GM23338 (cell line): ENCODE data around the gene NANP. TPM values are rescaled to one million over a fixed set of nuclear protein-coding genes. Genes with fewer than 3 reads are reported as not detected.

Experiments
- ATAC-seq: fragments of 200-7000 bp; cut with Tn5 transposase; 3 replicates; pipeline ENCODE4 v1.9.1; 2020
- DNase-seq: peaks from one replicate; pipeline ENCODE4 v3.0.0-alpha.2; 2015; ENCODE audit warnings: low spot score
- H2AFZ ChIP-seq: fragments of 200-600 bp; sonication (generic); 2 replicates; pipeline ENCODE4 v1.8.0; 2016; ENCODE audit warnings: antibody characterized with exemption, mild to moderate bottlenecking, moderate library complexity
- H3F3A ChIP-seq: fragments of 200-600 bp; sonication (generic); replicated peaks from 2 replicates; pipeline ENCODE4 v1.8.0; 2017; ENCODE audit warnings: antibody characterized with exemption, mixed run types, low read depth
- H3K27ac ChIP-seq: fragments of 200-600 bp; sonication (generic); 2 replicates; pipeline ENCODE4 v1.6.1; 2016; ENCODE audit warnings: low read depth
- H3K27me3 ChIP-seq: fragments of 200-600 bp; sonication (generic); 2 replicates; pipeline ENCODE4 v1.8.0; 2016; ENCODE audit warnings: mild to moderate bottlenecking, mixed run types, moderate library complexity; ENCODE audit not compliant: insufficient read depth
- H3K36me3 ChIP-seq: fragments of 200-600 bp; sonication (generic); 2 replicates; pipeline ENCODE4 v1.8.0; 2016; ENCODE audit warnings: mild to moderate bottlenecking; ENCODE audit not compliant: insufficient read depth
- H3K4me1 ChIP-seq: fragments of 200-600 bp; sonication (generic); 2 replicates; pipeline ENCODE4 v1.8.0; 2016; ENCODE audit warnings: mild to moderate bottlenecking, moderate library complexity; ENCODE audit not compliant: insufficient read depth
- H3K4me2 ChIP-seq: fragments of 200-600 bp; sonication (generic); 2 replicates; pipeline ENCODE4 v1.7.1; 2017; ENCODE audit warnings: mixed run types
- H3K4me3 ChIP-seq: fragments of 200-600 bp; sonication (generic); 2 replicates; pipeline ENCODE4 v1.6.1; 2016; ENCODE audit warnings: mixed run types
- H3K79me2 ChIP-seq: fragments of 200-600 bp; sonication (generic); replicated peaks from 2 replicates; pipeline ENCODE4 v1.8.0; 2017; ENCODE audit warnings: mild to moderate bottlenecking; ENCODE audit not compliant: insufficient read depth
- H3K9me2 ChIP-seq: fragments of 200-600 bp; sonication (generic); 2 replicates; pipeline ENCODE4 v1.8.0; 2017; ENCODE audit not compliant: insufficient read depth
- H4K20me1 ChIP-seq: fragments of 200-600 bp; sonication (generic); replicated peaks from 2 replicates; pipeline ENCODE4 v1.8.0; 2017; ENCODE audit warnings: mild to moderate bottlenecking; ENCODE audit not compliant: insufficient read depth
- H3K27ac Mint-ChIP-seq: 2 replicates; pipeline ENCODE4 v1.8.0; 2020; ENCODE audit warnings: inconsistent platforms, mild to moderate bottlenecking, moderate library complexity, mixed read lengths
- H3K27me3 Mint-ChIP-seq: 3 replicates; pipeline ENCODE4 v1.8.0; 2022; ENCODE audit warnings: low read depth, mild to moderate bottlenecking, moderate library complexity, mixed read lengths, inconsistent platforms; ENCODE audit not compliant: insufficient read depth, poor library complexity
- H3K36me3 Mint-ChIP-seq: 3 replicates; pipeline ENCODE4 v1.8.0; 2021; ENCODE audit warnings: low read depth, mild to moderate bottlenecking, inconsistent platforms, moderate library complexity, mixed read lengths
- H3K4me1 Mint-ChIP-seq: 3 replicates; pipeline ENCODE4 v1.8.0; 2020; ENCODE audit warnings: mild to moderate bottlenecking, inconsistent platforms, mixed read lengths
- H3K4me3 Mint-ChIP-seq: 3 replicates; pipeline ENCODE4 v1.8.0; 2021; ENCODE audit warnings: moderate library complexity, mild to moderate bottlenecking, inconsistent platforms, mixed read lengths
- H3K9me3 Mint-ChIP-seq: 3 replicates; pipeline ENCODE4 v1.8.0; 2020; ENCODE audit warnings: moderate library complexity, mild to moderate bottlenecking, inconsistent platforms, mixed read lengths
- EZH2 ChIP-seq: fragments of 200-600 bp; sonication (generic); IDR thresholded peaks from one replicate; pipeline ENCODE4 v1.8.0; 2017; ENCODE audit warnings: antibody characterized with exemption, mild to moderate bottlenecking, low read depth; ENCODE audit not compliant: unreplicated experiment
- ZNF114 ChIP-seq: fragments of 250-450 bp; sonication (Bioruptor Pico); IDR thresholded peaks from 2 replicates; pipeline ENCODE4 v1.5.0; 2020; ENCODE audit warnings: mild to moderate bottlenecking, moderate library complexity
- polyA plus RNA-seq: library from polyadenylated mRNA; unstranded; fragments of >200 nt; fragmentation: Nextera tagmentation; extraction: Ambion mirVana; gene quantifications from 2 replicates; pipeline ENCODE4 v1.2.1, GENCODE V29; 2016
- total RNA-seq: library from RNA; depleted of rRNA; stranded (reverse); fragments of >200 nt; shearing (Covaris generic); gene quantifications from 2 replicates; pipeline ENCODE4 v1.2.3, GENCODE V29; 2014
- TF ChIP-seq, protein P1 (sequence below): fragments of 250-450 bp; sonication (Bioruptor Pico); IDR thresholded peaks from 2 replicates; pipeline ENCODE4 v1.5.0; 2020; ENCODE audit warnings: mild to moderate bottlenecking, moderate library complexity
- TF ChIP-seq, protein P2 (sequence below), 2 experiments: fragments of 200-600 bp in 1 of 2; sonication (generic) in 1 of 2; conservative IDR thresholded peaks; 2 replicates each; pipeline versions ENCODE4 v1.5.1 to v1.6.1; 2016 to 2017; ENCODE audit warnings: antibody characterized with exemption in 2 of 2, low read depth in 2 of 2, mild to moderate bottlenecking in 2 of 2, moderate library complexity in 1 of 2
- TF ChIP-seq, protein P3 (sequence below): IDR thresholded peaks from one replicate; pipeline ENCODE4 v1.6.1; 2018; ENCODE audit warnings: antibody characterized with exemption; ENCODE audit not compliant: unreplicated experiment

NANP gene
- total and polyA plus RNA-seq, 2 experiments from 2014 or later = 3.9 to 7.6 TPM

DNA sequence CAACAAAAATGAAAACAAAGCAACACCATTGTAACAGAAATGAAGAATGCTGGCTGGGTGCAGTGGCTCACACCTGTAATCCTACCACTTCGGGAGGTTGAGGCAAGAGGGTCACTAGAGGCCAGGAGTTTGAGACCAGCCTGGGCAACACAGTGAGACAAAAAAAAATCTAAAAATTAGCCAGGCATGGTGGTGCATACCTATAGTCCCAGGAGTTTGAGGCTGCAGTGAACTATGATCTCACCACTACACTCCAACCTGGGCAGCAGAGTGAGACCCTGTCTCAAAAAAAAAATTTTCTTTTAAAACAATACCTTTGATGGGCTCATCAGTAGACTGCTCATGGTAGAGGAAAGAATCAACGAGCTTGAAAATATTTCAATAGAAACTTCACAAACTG, 57.0 kb downstream of the NANP start (continued):
- TF ChIP-seq, protein P1, sequence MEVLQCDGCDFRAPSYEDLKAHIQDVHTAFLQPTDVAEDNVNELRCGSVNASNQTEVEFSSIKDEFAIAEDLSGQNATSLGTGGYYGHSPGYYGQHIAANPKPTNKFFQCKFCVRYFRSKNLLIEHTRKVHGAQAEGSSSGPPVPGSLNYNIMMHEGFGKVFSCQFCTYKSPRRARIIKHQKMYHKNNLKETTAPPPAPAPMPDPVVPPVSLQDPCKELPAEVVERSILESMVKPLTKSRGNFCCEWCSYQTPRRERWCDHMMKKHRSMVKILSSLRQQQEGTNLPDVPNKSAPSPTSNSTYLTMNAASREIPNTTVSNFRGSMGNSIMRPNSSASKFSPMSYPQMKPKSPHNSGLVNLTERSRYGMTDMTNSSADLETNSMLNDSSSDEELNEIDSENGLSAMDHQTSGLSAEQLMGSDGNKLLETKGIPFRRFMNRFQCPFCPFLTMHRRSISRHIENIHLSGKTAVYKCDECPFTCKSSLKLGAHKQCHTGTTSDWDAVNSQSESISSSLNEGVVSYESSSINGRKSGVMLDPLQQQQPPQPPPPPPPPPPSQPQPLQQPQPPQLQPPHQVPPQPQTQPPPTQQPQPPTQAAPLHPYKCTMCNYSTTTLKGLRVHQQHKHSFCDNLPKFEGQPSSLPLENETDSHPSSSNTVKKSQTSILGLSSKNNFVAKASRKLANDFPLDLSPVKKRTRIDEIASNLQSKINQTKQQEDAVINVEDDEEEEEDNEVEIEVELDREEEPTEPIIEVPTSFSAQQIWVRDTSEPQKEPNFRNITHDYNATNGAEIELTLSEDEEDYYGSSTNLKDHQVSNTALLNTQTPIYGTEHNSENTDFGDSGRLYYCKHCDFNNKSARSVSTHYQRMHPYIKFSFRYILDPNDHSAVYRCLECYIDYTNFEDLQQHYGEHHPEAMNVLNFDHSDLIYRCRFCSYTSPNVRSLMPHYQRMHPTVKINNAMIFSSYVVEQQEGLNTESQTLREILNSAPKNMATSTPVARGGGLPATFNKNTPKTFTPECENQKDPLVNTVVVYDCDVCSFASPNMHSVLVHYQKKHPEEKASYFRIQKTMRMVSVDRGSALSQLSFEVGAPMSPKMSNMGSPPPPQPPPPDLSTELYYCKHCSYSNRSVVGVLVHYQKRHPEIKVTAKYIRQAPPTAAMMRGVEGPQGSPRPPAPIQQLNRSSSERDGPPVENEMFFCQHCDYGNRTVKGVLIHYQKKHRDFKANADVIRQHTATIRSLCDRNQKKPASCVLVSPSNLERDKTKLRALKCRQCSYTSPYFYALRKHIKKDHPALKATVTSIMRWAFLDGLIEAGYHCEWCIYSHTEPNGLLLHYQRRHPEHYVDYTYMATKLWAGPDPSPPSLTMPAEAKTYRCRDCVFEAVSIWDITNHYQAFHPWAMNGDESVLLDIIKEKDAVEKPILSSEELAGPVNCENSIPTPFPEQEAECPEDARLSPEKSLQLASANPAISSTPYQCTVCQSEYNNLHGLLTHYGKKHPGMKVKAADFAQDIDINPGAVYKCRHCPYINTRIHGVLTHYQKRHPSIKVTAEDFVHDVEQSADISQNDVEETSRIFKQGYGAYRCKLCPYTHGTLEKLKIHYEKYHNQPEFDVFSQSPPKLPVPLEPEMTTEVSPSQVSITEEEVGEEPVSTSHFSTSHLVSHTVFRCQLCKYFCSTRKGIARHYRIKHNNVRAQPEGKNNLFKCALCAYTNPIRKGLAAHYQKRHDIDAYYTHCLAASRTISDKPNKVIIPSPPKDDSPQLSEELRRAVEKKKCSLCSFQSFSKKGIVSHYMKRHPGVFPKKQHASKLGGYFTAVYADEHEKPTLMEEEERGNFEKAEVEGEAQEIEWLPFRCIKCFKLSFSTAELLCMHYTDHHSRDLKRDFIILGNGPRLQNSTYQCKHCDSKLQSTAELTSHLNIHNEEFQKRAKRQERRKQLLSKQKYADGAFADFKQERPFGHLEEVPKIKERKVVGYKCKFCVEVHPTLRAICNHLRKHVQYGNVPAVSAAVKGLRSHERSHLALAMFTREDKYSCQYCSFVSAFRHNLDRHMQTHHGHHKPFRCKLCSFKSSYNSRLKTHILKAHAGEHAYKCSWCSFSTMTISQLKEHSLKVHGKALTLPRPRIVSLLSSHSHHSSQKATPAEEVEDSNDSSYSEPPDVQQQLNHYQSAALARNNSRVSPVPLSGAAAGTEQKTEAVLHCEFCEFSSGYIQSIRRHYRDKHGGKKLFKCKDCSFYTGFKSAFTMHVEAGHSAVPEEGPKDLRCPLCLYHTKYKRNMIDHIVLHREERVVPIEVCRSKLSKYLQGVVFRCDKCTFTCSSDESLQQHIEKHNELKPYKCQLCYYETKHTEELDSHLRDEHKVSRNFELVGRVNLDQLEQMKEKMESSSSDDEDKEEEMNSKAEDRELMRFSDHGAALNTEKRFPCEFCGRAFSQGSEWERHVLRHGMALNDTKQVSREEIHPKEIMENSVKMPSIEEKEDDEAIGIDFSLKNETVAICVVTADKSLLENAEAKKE (CRISPR knock-in tag) = no peak

DNA sequence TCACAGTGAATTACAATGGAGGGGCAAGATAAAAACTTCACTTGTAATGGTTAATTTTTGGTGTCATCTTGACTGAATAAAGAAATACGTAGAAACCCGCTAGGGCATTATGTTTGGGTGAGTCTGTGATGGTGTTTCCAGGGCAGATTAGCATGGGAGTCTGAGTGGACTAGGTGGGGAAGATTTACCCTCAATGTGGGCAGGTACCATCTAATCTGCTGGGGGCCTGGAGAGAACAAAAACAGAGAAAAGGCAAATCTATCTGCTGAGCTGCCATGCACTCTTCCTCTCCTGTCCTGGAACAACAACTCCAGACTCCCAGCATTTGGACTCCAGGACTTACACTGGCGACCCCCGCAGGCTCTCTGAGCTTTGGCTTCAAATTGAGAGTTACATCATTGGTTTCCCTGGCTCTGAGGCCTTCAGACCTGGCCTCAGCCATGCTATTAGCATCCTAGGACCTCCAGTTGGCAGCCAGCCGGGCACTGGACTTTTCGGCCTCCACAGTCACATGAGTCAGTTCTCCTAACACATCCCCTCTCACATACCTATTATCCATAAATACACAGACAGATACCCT, 58.1 kb downstream of the NANP start:
- Histone ChIP-seq H3K27ac (no peak overlapping the region), H3K79me2 (peaks cover 79% of the 10 kb centered on the region), H3K36me3 (peaks cover 6% of the 10 kb centered on the region; the same call in 1 of the 2 replicates), H3K9me2 (no peaks in the 10 kb centered on the region), H3K4me2 (no peak overlapping the region), H3K4me3 (no peak overlapping the region), H4K20me1 (no peaks in the 10 kb centered on the region; the same call in 1 of the 2 replicates), H3K4me1 (peaks cover 9% of the 10 kb centered on the region; the same call in 1 of the 2 replicates), H2AFZ (no peak overlapping the region), H3F3A (no peaks in the 10 kb centered on the region), H3K27me3 (no peaks in the 10 kb centered on the region)
- ATAC-seq (peak; percentile 38; the same call in 1 of the 3 replicates), DNase-seq (no peak)
- Mint-ChIP-seq H3K4me1 (peaks cover 31% of the 10 kb centered on the region), H3K36me3 (peaks cover 49% of the 10 kb centered on the region), H3K4me3 (no peak overlapping the region), H3K9me3 (peaks cover 22% of the 10 kb centered on the region), H3K27ac (peak overlapping the region; percentile 71), H3K27me3 (no peaks in the 10 kb centered on the region)
- no peak for TF ChIP-seq ZNF114 (CRISPR knock-in tag)
- TF ChIP-seq EZH2 = no peak
- TF ChIP-seq, protein P2, sequence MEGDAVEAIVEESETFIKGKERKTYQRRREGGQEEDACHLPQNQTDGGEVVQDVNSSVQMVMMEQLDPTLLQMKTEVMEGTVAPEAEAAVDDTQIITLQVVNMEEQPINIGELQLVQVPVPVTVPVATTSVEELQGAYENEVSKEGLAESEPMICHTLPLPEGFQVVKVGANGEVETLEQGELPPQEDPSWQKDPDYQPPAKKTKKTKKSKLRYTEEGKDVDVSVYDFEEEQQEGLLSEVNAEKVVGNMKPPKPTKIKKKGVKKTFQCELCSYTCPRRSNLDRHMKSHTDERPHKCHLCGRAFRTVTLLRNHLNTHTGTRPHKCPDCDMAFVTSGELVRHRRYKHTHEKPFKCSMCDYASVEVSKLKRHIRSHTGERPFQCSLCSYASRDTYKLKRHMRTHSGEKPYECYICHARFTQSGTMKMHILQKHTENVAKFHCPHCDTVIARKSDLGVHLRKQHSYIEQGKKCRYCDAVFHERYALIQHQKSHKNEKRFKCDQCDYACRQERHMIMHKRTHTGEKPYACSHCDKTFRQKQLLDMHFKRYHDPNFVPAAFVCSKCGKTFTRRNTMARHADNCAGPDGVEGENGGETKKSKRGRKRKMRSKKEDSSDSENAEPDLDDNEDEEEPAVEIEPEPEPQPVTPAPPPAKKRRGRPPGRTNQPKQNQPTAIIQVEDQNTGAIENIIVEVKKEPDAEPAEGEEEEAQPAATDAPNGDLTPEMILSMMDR (conservative IDR thresholded peaks at IDR 0.05; ENCODE audit: low read depth in 2 of 2) = peak in 1 of 2 experiments; percentile 23; a peak in 1 of 4 replicates
- TF ChIP-seq, protein P3, sequence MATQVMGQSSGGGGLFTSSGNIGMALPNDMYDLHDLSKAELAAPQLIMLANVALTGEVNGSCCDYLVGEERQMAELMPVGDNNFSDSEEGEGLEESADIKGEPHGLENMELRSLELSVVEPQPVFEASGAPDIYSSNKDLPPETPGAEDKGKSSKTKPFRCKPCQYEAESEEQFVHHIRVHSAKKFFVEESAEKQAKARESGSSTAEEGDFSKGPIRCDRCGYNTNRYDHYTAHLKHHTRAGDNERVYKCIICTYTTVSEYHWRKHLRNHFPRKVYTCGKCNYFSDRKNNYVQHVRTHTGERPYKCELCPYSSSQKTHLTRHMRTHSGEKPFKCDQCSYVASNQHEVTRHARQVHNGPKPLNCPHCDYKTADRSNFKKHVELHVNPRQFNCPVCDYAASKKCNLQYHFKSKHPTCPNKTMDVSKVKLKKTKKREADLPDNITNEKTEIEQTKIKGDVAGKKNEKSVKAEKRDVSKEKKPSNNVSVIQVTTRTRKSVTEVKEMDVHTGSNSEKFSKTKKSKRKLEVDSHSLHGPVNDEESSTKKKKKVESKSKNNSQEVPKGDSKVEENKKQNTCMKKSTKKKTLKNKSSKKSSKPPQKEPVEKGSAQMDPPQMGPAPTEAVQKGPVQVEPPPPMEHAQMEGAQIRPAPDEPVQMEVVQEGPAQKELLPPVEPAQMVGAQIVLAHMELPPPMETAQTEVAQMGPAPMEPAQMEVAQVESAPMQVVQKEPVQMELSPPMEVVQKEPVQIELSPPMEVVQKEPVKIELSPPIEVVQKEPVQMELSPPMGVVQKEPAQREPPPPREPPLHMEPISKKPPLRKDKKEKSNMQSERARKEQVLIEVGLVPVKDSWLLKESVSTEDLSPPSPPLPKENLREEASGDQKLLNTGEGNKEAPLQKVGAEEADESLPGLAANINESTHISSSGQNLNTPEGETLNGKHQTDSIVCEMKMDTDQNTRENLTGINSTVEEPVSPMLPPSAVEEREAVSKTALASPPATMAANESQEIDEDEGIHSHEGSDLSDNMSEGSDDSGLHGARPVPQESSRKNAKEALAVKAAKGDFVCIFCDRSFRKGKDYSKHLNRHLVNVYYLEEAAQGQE = no peak
